Heart right ventricle (tissue), 16 donors: ENCODE results near the gene GCH1. TPM values are rescaled to one million over a fixed set of nuclear protein-coding genes. Genes with fewer than 3 reads are reported as not detected.

Experiments used
- ATAC-seq, 8 donors: fragments of 200-7000 bp; cut with Tn5 transposase; one replicate each; pipeline ENCODE4 v1.9.1; 2020; ENCODE audit warnings: mild to moderate bottlenecking in 8 of 8, moderate library complexity in 8 of 8, moderate number of reproducible peaks in 1 of 8
- DNase-seq, 2 donors: peaks; one replicate each; pipeline ENCODE4 v3.0.0-alpha.2; 2020
- H3K27ac ChIP-seq, 10 donors: fragments of 200-600 bp; sonication (generic) in 2 of 10; one replicate each; pipeline versions ENCODE4 v1.5.0 to v1.8.0; 2020 to 2022; ENCODE audit warnings: mild to moderate bottlenecking in 3 of 10
- H3K27me3 ChIP-seq, 7 donors: fragments of 200-600 bp; one replicate each; pipeline ENCODE4 v1.8.0; 2021 to 2022; ENCODE audit warnings: mild to moderate bottlenecking in 2 of 7
- H3K36me3 ChIP-seq, 9 donors: fragments of 200-600 bp; sonication (generic) in 1 of 9; one replicate each; pipeline versions ENCODE4 v1.5.0 to v1.8.0; 2020 to 2022; ENCODE audit warnings: mild to moderate bottlenecking in 2 of 9
- H3K4me1 ChIP-seq, 9 donors: fragments of 200-600 bp; sonication (generic) in 1 of 9; one replicate each; pipeline versions ENCODE4 v1.5.0 to v1.8.0; 2020 to 2022; ENCODE audit warnings: mild to moderate bottlenecking in 4 of 9
- H3K4me3 ChIP-seq, 10 donors: fragments of 200-600 bp; sonication (generic) in 2 of 10; one replicate each; pipeline versions ENCODE4 v1.5.0 to v1.8.0; 2020 to 2022; ENCODE audit warnings: mild to moderate bottlenecking in 7 of 10, moderate library complexity in 2 of 10
- H3K9me3 ChIP-seq, 11 donors: fragments of 200-600 bp in 10 of 11; sonication (generic) in 2 of 11; one replicate each; pipeline versions ENCODE4 v1.5.0 to v1.8.0; 2013 to 2022; ENCODE audit warnings: mild to moderate bottlenecking in 2 of 11, control low read depth in 1 of 11, moderate library complexity in 1 of 11
- CTCF ChIP-seq, 9 donors: fragments of 200-600 bp; sonication (generic) in 2 of 9; IDR thresholded peaks; one replicate each; pipeline versions ENCODE4 v1.5.0 to v1.8.0; 2021 to 2022; ENCODE audit warnings: antibody characterized with exemption in 9 of 9, mild to moderate bottlenecking in 5 of 9, moderate library complexity in 1 of 9
- WGBS, 2 donors: extraction: QIAGEN DNeasy Blood & Tissue Kit; methylation state at CpG; one replicate each; pipeline ENCODE4 v1.1.7; 2013; ENCODE audit warnings: inconsistent platforms in 1 of 2; 5-methylcytosine and 5-hydroxymethylcytosine counted together
- intact Hi-C, 10 donors: fragments of 100-400 bp; cut with DNase I; formaldehyde crosslinking; loops; one replicate each; pipeline versions ENCODE4 v1.11.1 to v1.14.2; 2022
- polyA plus RNA-seq, 2 donors: library from polyadenylated mRNA; stranded (reverse); fragments of 200-250 nt; gene quantifications; one replicate each; pipeline ENCODE4 v1.2.3, GENCODE V29; 2013
- total RNA-seq, 10 donors: library from RNA; stranded (reverse); fragmentation: NEBNext Ultra II Directional in 3 of 10; extraction: Animal tissue kit (Norgen Biotek cat#: 25700) in 3 of 10; gene quantifications; one replicate each; pipeline versions ENCODE4 v1.2.1 to v1.2.4, GENCODE V29; 2021 to 2023
- donor health status: Arrhythmogenic right ventricular cardiomyopathy.
- donor health status: ischemic (EF 13 %, LVEDD 7.1; RV severe dilation, severe dysfunction).
- donor health status: healthy with polysubstance abuse.
- donor health status: DM: no; HTN: yes; CAD: no.
- donor health status: DM: no; HTN: no; CAD: no.
- donor health status: ischemic (EF 25% LVEDD 6.9; RV normal size, moderate dysfunction).
- donor health status: ischemic (EF 25% LVEDD 5.7; RV mildly dilated, moderate dysfunction).
- donor health status: healthy.
- donor health status: DM: yes; HTN: yes; CAD: no.
- donor health status: Ischemic cardiomyopathy.
- donor health status: ischemic (EF 35%, LVEDD 5.7; RV mildly dilated, moderate dysfunction).
- donor health status: nonischemic (EF 11% LVEDD 7.7; RV severe dilation, severe dysfunction).
- donor health status: DM: yes; HTN: yes; CAD: no.
- donor health status: PGD.
- donor health status: ischemic (EF 29% LVEDD 5.4; RV normal size, mild dysfunction).
- donor health status: nonischemic (EF 23%, LVEDD 6.1; RV moderate dilation, normal function).

The GCH1 gene
- total and polyA plus RNA-seq, 12 donors: 1.0 to 11.0 (median 2.7) TPM

GRCh38 chr14:54893151-54893760 lies 9.4 kb downstream of the GCH1 start:
- no peak overlapping the region for H3K4me3 ChIP-seq
- peak; percentile 58 to 84 (median 77) for TF ChIP-seq CTCF (IDR thresholded peaks at IDR 0.05)
- no peaks in the 10 kb centered on the region for H3K36me3 ChIP-seq
- intact Hi-C loops: loop anchor here in 5 of 10 donors (5.0 to 10.0 kb wide), 4 partner anchors 86 to 331 kb away; partner anchors contain the start of gene SAMD4A (in 3 of the 5)
- DNase-seq (peak in 1 of 2 donors; percentile 45), ATAC-seq (peak in 4 of 8 donors; percentile 29 to 58 (median 46))
- no peak overlapping the region for H3K27ac ChIP-seq
- no peaks in the 10 kb centered on the region for H3K9me3 ChIP-seq
- 71 to 72% methylated on average over 3 of the region's 3 CpGs for WGBS, 2 donors
- peaks cover 0 to 10% (median 0%) of the 10 kb centered on the region in 9 donors for H3K4me1 ChIP-seq
- H3K27me3 ChIP-seq: no peaks in the 10 kb centered on the region

- no peak for TF ChIP-seq CTCF (IDR thresholded peaks at IDR 0.05)
Observed at GRCh38 chr14:54891471-54892245, 11.0 kb downstream of the GCH1 start.

GRCh38 chr14:54890788-54891187 lies 11.8 kb downstream of the GCH1 start:
- DNase-seq: no peak
- no peak for TF ChIP-seq CTCF (IDR thresholded peaks at IDR 0.05)
- Histone ChIP-seq H3K9me3 (no peaks in the 10 kb centered on the region), H3K4me1 (peaks cover 0 to 10% (median 0%) of the 10 kb centered on the region in 9 donors), H3K27me3 (no peaks in the 10 kb centered on the region), H3K36me3 (no peaks in the 10 kb centered on the region), H3K27ac (no peak overlapping the region), H3K4me3 (no peak overlapping the region)
- WGBS, 2 donors: 96 to 100% methylated on average over 1 of the region's 1 CpG
- no peak for ATAC-seq
- intact Hi-C loops: loop anchor here in 5 of 10 donors (5.0 to 10.0 kb wide), 4 partner anchors 83 to 328 kb away; partner anchors contain the start of gene SAMD4A (in 3 of the 5)

More at GRCh38 chr14:54891471-54892245, 11.0 kb downstream of the GCH1 start:
- no peak overlapping the region for H3K27ac ChIP-seq
- no peak overlapping the region for H3K4me3 ChIP-seq
- DNase-seq: no peak
- H3K36me3 ChIP-seq: no peaks in the 10 kb centered on the region
- H3K27me3 ChIP-seq: no peaks in the 10 kb centered on the region
- WGBS, 2 donors: 91 to 92% methylated on average over 10 of the region's 10 CpGs
- H3K9me3 ChIP-seq: no peaks in the 10 kb centered on the region
- no peak for ATAC-seq
- H3K4me1 ChIP-seq: peaks cover 0 to 10% (median 0%) of the 10 kb centered on the region in 9 donors
- intact Hi-C loops: loop anchor here in 5 of 10 donors (5.0 to 10.0 kb wide), 4 partner anchors 84 to 329 kb away; partner anchors contain the start of gene SAMD4A (in 3 of the 5)

- Histone ChIP-seq H3K4me3 (no peak overlapping the region), H3K36me3 (no peaks in the 10 kb centered on the region), H3K9me3 (no peaks in the 10 kb centered on the region), H3K27me3 (no peaks in the 10 kb centered on the region), H3K27ac (no peak overlapping the region), H3K4me1 (peaks cover 0 to 10% (median 0%) of the 10 kb centered on the region in 9 donors)
- ATAC-seq (no peak), DNase-seq (no peak)
- intact Hi-C loops: loop anchor here in 5 of 10 donors (5.0 to 10.0 kb wide), 4 partner anchors 83 to 328 kb away; partner anchors contain the start of gene SAMD4A (in 3 of the 5)
- WGBS, 2 donors: 96 to 97% methylated on average over 8 of the region's 8 CpGs
- no peak for TF ChIP-seq CTCF (IDR thresholded peaks at IDR 0.05)
Observed at GRCh38 chr14:54889919-54890318, 12.7 kb downstream of the GCH1 start.
